KG1 (cell line): ENCODE measurements around the gene OR10V1.

Experiments used
- DNase-seq: peaks from one replicate; lab custom pipeline; 2025; lab: John Stamatoyannopoulos, UW

OR10V1 gene

GRCh38 chr11:59668950-59669610, 44.6 kb downstream of the OR10V1 start, which contains the start of gene PATL1:
Gene PATL1 (minus strand): TSS chr11:59669037. CDS start chr11:59668895, 142 bp downstream.
- peak; percentile 99 for DNase-seq

GRCh38 chr11:59668188-59668949, 45.3 kb downstream of the OR10V1 start:
- DNase-seq: no peak

GRCh38 chr11:59667812-59668187, 45.8 kb downstream of the OR10V1 start:
- no peak for DNase-seq

GRCh38 chr11:59666969-59667368, 46.7 kb downstream of the OR10V1 start:
- no peak for DNase-seq
